Subcutaneous abdominal adipose tissue (tissue), 5 donors: ENCODE results near the gene SLC5A5.

Experiments used
- H3K27ac ChIP-seq: one replicate; pipeline ENCODE4 v1.7.0; 2013; ENCODE audit warnings: low read depth, mild to moderate bottlenecking, inconsistent platforms, low read length, moderate library complexity
- H3K27me3 ChIP-seq, 5 donors: one replicate each; pipeline ENCODE4 v1.7.0; 2013; ENCODE audit warnings: low read length in 5 of 5, inconsistent platforms in 1 of 5; ENCODE audit not compliant: control insufficient read depth in 5 of 5, insufficient read depth in 4 of 5
- H3K36me3 ChIP-seq, 5 donors: one replicate each; pipeline ENCODE4 v1.7.0; 2013; ENCODE audit warnings: low read length in 5 of 5; ENCODE audit not compliant: control insufficient read depth in 5 of 5, insufficient read depth in 5 of 5
- H3K4me1 ChIP-seq, 5 donors: one replicate each; pipeline ENCODE4 v1.7.0; 2013; ENCODE audit warnings: low read length in 5 of 5, mild to moderate bottlenecking in 3 of 5, moderate library complexity in 1 of 5; ENCODE audit not compliant: control insufficient read depth in 5 of 5, insufficient read depth in 5 of 5
- H3K4me3 ChIP-seq, 5 donors: one replicate each; pipeline ENCODE4 v1.7.0; 2013; ENCODE audit warnings: low read length in 5 of 5, low read depth in 1 of 5
- H3K9ac ChIP-seq, 5 donors: one replicate each; pipeline ENCODE4 v1.7.0; 2013; ENCODE audit warnings: low read length in 5 of 5, mild to moderate bottlenecking in 4 of 5, moderate library complexity in 3 of 5
- H3K9me3 ChIP-seq, 5 donors: one replicate each; pipeline ENCODE4 v1.7.0; 2013; ENCODE audit warnings: low read length in 5 of 5; ENCODE audit not compliant: control insufficient read depth in 5 of 5
- donor health status: healthy.
- donor health status: healthy.
- donor health status: healthy.
- donor health status: healthy.
- donor health status: healthy.

SLC5A5 gene

DNA sequence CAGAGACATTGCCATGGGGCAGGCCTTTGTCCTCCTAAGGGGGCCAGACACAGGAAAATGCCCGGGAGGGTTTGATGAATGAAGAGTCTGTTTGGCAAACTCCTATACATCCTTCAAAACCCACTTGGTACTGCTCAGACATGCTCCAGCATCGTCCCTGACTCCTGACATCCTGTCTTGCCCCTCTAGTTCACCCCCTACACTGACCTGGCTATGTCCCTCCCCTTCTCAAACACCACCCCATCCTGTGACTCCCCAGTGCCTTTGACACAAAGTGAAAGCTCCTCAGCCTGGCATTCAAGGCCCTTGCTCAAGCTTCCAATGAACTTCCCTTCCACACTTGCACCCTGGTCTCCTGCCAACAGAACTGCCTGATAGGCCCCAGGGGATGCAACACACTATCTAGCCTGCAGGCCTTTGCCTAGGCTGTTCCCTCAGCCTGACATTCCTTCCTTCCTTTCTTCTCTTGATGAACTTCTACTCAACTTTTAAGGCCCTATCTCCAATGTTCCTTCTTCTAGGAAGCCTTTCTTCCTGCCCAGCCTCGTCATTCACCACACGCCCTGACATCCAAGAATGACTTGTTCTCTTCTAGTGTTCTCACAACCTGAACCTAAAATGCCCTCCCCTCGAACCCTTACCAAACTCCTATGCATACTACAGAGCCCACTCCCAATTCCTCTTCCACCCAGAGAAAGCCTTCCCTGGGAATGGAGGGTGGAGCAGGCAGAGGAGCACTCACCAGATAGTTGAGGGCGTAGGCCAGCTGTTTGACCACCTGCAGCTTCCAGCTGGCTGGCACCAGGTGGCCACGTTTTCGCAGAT, 36.4 kb upstream of the SLC5A5 start:
- H3K4me3 ChIP-seq = no peak overlapping the region
- H3K4me1 ChIP-seq = peaks cover 0 to 2% (median 0%) of the 10 kb centered on the region in 5 donors
- no peak overlapping the region for H3K9ac ChIP-seq
- no peak overlapping the region for H3K27ac ChIP-seq
- H3K9me3 ChIP-seq = no peaks in the 10 kb centered on the region
- peaks cover 0 to 37% (median 0%) of the 10 kb centered on the region in 5 donors for H3K36me3 ChIP-seq
- peaks cover 0 to 19% (median 3%) of the 10 kb centered on the region in 5 donors for H3K27me3 ChIP-seq

DNA sequence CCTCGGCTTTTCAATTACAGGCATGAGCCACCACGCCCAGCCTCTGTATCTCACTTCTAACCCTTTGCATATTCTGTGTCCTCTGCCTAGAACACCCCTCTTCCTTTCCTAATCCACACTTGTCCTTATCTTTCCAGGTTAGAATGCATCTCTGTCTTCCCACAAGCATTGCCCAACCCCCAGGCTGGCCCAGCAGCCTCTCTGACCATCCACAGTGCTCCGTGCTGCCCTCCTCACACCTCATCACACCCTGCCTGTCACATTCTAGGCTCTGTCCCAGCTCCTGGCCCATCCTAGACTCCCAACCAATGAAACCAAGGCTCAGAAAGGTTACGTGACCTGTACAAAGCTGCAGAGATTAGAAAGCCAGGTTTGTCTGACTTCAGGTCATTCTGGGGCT, 35.2 kb upstream of the SLC5A5 start:
- Histone ChIP-seq H3K4me3 (no peak overlapping the region), H3K36me3 (peaks cover 0 to 40% (median 0%) of the 10 kb centered on the region in 5 donors)

DNA sequence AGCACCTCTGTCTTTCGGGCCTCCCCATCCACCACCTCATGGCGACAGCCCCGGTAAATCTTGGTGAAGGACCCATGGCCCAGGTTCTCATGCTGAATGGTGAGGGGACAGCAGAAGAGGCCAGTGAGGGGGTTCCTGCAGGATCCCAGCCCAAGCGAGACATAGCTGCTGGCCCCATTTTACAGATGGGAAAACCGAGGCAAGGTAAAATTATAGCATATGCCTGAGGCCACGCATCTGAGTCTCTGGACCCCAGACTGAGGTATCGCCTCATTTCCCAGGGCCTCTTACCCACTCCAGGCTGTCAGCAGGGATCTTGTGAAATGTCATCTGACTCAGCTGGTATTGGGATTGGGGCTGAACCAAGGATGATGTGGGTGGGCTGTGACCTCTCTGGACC, 33.8 kb upstream of the SLC5A5 start:
- Histone ChIP-seq H3K27ac (no peak overlapping the region), H3K4me3 (no peak overlapping the region), H3K4me1 (peaks cover 0 to 14% (median 9%) of the 10 kb centered on the region in 5 donors), H3K9me3 (no peaks in the 10 kb centered on the region), H3K36me3 (peaks cover 0 to 32% (median 0%) of the 10 kb centered on the region in 5 donors), H3K27me3 (peaks cover 4 to 19% (median 6%) of the 10 kb centered on the region in 5 donors), H3K9ac (no peak overlapping the region)

More for the DNA sequence above, 35.2 kb upstream of the SLC5A5 start:
- Histone ChIP-seq H3K9ac (no peak overlapping the region), H3K27ac (no peak overlapping the region), H3K4me1 (peaks cover 0 to 5% (median 2%) of the 10 kb centered on the region in 5 donors), H3K9me3 (no peaks in the 10 kb centered on the region), H3K27me3 (peaks cover 3 to 19% (median 5%) of the 10 kb centered on the region in 5 donors)

DNA sequence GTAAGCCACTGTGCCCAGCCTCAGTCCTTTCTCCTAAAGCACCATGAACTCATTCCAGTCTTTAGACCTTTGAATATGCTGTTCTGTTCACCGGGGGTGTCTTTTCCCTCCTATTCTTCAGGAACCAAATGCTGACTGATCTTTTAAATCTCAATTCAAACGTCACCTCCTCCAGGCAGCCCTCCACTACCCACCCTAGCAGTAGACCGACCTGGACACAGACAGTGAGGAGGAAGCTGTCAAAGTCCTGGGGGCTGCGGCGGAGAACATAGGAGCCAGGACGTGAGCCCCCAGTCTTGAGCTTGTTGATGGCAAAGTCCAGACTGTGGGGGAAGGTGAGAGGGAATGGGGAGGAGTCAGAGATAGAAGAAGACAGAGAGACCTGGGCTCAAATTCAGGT, 31.7 kb upstream of the SLC5A5 start:
- Histone ChIP-seq H3K27me3 (peaks cover 4 to 23% (median 6%) of the 10 kb centered on the region in 5 donors), H3K9ac (no peak overlapping the region), H3K36me3 (peaks cover 0 to 31% (median 0%) of the 10 kb centered on the region in 5 donors), H3K9me3 (no peaks in the 10 kb centered on the region), H3K4me3 (no peak overlapping the region), H3K27ac (no peak overlapping the region), H3K4me1 (peaks cover 0 to 16% (median 9%) of the 10 kb centered on the region in 5 donors)

DNA sequence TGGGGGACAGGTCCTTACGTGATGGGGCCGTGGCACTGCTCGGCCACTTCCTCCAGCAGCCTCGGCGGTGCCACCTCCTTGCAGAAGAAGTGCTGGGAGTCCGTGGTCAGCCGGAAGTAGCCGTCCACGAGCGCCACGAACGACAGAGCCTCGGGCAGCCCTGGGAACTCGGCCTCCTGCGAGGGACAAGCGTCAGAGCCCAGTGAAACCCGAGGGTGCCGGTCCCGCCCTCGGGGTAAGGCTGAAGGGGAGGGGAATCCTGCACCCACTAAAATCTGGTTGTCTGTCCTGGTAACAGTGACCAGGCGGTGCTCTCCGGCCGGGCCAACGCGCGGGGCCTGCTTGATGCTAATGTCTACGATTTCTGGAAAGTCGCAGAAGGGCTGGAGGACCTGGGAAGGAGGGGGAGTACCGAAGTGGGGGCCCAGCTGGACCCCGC, 30.4 kb upstream of the SLC5A5 start:
- Histone ChIP-seq H3K4me1 (peaks cover 0 to 16% (median 9%) of the 10 kb centered on the region in 5 donors), H3K27ac (no peak overlapping the region), H3K27me3 (peaks cover 4 to 22% (median 6%) of the 10 kb centered on the region in 5 donors), H3K36me3 (peaks cover 0 to 28% (median 0%) of the 10 kb centered on the region in 5 donors), H3K9ac (peak overlapping the region in 1 of 5 donors; percentile 35), H3K4me3 (peak overlapping the region in 1 of 5 donors; percentile 4), H3K9me3 (no peaks in the 10 kb centered on the region)

DNA sequence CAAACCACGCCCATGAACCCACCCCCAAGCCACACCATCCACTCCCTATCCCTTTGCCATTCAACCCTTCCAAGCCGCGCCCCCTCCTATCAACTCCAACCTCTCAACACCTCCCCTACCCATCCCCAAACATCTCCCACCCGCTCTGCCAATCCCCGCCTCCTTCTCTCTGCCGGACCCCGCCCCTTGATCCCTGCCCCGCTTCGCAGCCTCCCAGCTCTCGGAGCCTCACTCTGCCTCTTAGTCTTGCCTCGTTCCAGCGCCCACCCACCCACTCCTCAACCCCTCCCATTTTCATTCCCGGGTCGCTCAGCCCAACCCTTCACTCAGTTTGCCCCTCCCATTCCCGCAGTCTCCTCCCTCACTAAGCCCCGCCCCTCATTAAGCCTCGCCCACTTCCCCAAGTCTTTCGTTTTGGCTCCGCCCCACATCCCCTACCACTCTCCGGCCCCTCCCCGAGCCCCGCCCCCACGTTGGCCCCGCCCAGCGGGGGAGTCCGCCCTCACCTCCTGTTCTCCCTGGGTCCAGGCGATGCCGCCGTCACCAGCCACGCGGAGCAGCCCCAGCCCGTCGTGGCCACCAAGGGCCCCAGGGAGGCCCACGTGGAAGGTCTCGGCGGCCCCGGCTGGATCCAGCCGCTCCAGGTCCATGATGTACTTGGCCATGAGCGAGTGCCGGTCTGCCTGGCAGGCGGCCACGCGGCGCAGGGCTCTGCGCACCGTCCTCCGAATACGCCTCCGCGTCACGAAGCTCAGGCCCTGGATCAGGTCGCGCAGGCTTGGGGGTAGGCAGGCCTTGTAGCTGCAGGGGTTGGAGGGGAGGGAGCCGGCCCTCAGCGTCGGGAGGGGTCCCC, 29.7 kb upstream of the SLC5A5 start:
- H3K36me3 ChIP-seq = peaks cover 0 to 28% (median 0%) of the 10 kb centered on the region in 5 donors
- no peak overlapping the region for H3K27ac ChIP-seq

DNA sequence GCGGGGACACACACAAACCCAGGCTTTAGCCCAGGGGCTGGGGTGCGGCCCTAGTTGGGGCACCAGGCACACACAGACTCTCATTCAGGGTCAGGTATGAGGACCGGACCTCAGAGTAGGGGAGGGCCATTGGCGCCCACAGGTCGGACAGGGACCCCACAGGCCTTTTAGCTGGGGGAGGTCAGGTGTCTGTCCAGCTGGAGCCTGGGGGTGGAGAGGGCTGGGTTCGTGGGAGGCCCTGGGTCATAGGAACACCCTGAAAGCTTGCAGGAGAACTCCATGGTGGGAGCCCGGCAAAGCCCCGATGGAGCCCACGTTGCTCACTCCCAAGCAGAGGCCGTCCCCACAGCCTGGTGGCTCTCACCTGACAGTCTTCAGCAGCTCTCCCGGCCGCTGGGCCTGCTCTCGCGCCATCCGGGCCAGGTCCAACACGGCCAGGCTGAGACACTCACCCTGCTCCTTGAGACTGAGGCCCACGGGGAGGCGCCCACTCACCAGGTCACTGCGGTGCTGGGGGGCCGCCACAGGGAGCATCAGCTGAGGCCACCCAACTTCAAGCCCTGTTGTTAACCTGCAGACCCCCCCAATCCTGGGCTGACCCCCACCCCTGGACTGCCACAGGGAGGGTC, 29.0 kb upstream of the SLC5A5 start:
- peak overlapping the region in 2 of 5 donors; percentile 17 to 35 for H3K4me3 ChIP-seq
- no peaks in the 10 kb centered on the region for H3K9me3 ChIP-seq
- H3K27ac ChIP-seq = no peak overlapping the region
- peaks cover 0 to 18% (median 9%) of the 10 kb centered on the region in 5 donors for H3K4me1 ChIP-seq
- peaks cover 0 to 26% (median 0%) of the 10 kb centered on the region in 5 donors for H3K36me3 ChIP-seq
- peaks cover 4 to 22% (median 6%) of the 10 kb centered on the region in 5 donors for H3K27me3 ChIP-seq
- H3K9ac ChIP-seq = no peak overlapping the region

More for the DNA sequence above, 29.7 kb upstream of the SLC5A5 start:
- H3K27me3 ChIP-seq = peaks cover 4 to 22% (median 6%) of the 10 kb centered on the region in 5 donors
- H3K9me3 ChIP-seq = no peaks in the 10 kb centered on the region
- peak overlapping the region in 3 of 5 donors; percentile 4 to 35 (median 17) for H3K4me3 ChIP-seq
- H3K4me1 ChIP-seq = peaks cover 0 to 16% (median 9%) of the 10 kb centered on the region in 5 donors
- H3K9ac ChIP-seq = peak overlapping the region in 1 of 5 donors; percentile 35

DNA sequence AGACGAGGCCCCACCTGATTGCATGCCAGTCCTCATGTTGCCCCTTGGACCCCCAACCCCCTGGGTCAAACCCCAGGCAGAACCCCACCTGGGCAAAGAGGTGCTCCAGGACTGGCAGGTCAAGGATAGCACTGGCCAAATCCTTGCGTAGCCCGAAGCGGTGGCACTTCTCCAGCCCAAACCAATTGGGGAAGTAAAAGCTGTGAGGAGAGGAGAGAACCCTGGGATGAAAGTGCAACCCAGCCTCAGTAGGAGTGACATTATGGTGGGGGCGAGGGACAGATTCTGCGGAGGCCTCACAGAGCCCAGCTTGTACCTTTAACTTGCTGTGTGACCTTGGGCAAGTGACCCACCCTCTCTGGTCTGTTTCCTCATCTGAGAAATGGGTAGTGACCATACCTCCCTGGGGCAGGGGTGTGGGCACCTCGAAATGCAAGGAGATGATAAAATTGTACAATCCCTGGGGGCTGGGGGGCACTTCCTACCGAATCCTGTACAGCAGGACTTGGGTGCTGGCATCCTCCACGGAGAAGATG, 28.4 kb upstream of the SLC5A5 start:
- peaks cover 0 to 24% (median 12%) of the 10 kb centered on the region in 5 donors for H3K4me1 ChIP-seq
- no peak overlapping the region for H3K27ac ChIP-seq
- no peak overlapping the region for H3K9ac ChIP-seq
- no peaks in the 10 kb centered on the region for H3K9me3 ChIP-seq
- H3K36me3 ChIP-seq = peaks cover 0 to 20% (median 0%) of the 10 kb centered on the region in 5 donors
- H3K4me3 ChIP-seq = no peak overlapping the region
- peaks cover 4 to 21% (median 8%) of the 10 kb centered on the region in 5 donors for H3K27me3 ChIP-seq

DNA sequence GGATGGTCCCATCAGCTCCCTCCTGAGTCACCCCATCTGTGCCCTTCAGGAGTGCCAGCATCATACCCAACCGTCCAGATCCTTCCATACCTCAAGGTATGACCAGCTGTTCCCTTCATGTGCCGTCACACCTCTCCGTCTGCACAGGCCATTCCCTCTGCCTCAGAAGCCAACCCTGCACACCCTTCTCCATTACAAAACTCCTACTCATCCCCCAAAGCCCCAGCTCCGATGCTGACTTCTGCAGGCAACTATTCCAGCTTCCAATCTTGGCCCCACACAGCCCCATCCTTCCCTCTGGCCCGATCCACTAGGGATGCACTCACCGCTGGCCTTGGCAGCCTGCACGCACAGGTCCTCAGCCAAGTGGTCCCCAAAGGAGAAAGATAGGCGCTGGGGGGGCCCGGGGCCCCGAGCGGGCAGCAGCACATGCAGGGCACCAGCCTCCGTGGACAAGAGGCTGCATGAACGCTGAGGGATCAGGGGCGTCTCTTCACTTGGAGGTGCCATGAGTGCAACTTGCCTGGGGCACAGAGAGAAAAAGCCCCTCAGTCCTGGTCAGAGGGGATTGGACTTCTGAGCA, 27.7 kb upstream of the SLC5A5 start:
- H3K27ac ChIP-seq = no peak overlapping the region
- peaks cover 4 to 21% (median 8%) of the 10 kb centered on the region in 5 donors for H3K27me3 ChIP-seq

More for the DNA sequence above, 27.7 kb upstream of the SLC5A5 start:
- Histone ChIP-seq H3K4me3 (no peak overlapping the region), H3K9me3 (no peaks in the 10 kb centered on the region), H3K4me1 (peaks cover 0 to 25% (median 14%) of the 10 kb centered on the region in 5 donors), H3K9ac (no peak overlapping the region), H3K36me3 (peaks cover 0 to 18% (median 0%) of the 10 kb centered on the region in 5 donors)
